22Rv1 (cell line): ENCODE data around the gene RPLP2.

Source experiments
- CTCF ChIP-seq: fragments of 450-650 bp; IDR thresholded peaks from 2 replicates; pipeline ENCODE4 v1.5.1; 2017; ENCODE audit warnings: mild to moderate bottlenecking
- ZFX ChIP-seq: fragments of 450-650 bp; IDR thresholded peaks from 2 replicates; pipeline ENCODE4 v1.6.1; 2017; ENCODE audit warnings: antibody characterized with exemption, borderline replicate concordance

GRCh38 chr11:795634-796564 is 13.9 kb upstream of the RPLP2 start:
- TF ChIP-seq CTCF, result no peak
- TF ChIP-seq ZFX, result no peak
